ENCODE data around the gene MLNR. TPM values are rescaled to one million over a fixed set of nuclear protein-coding genes. Genes with fewer than 3 reads are reported as not detected.

MLNR gene
- total RNA-seq, 1 donor from 2014 or later, result not detected

GRCh38 chr13:49241296-49241695, 21.2 kb downstream of the MLNR start:
- no peaks in the 10 kb centered on the region for H3K27me3 Mint-ChIP-seq (ENCODE audit: low read depth)
- H3K4me1 Mint-ChIP-seq (ENCODE audit: low read depth), result no peaks in the 10 kb centered on the region
- H3K4me3 Mint-ChIP-seq (ENCODE audit: unreplicated experiment), result no peak overlapping the region
- H3K9me3 Mint-ChIP-seq (ENCODE audit: low read depth), result no peaks in the 10 kb centered on the region
- H3K36me3 Mint-ChIP-seq (ENCODE audit: low read depth), result no peaks in the 10 kb centered on the region
- TF ChIP-seq, protein P1, sequence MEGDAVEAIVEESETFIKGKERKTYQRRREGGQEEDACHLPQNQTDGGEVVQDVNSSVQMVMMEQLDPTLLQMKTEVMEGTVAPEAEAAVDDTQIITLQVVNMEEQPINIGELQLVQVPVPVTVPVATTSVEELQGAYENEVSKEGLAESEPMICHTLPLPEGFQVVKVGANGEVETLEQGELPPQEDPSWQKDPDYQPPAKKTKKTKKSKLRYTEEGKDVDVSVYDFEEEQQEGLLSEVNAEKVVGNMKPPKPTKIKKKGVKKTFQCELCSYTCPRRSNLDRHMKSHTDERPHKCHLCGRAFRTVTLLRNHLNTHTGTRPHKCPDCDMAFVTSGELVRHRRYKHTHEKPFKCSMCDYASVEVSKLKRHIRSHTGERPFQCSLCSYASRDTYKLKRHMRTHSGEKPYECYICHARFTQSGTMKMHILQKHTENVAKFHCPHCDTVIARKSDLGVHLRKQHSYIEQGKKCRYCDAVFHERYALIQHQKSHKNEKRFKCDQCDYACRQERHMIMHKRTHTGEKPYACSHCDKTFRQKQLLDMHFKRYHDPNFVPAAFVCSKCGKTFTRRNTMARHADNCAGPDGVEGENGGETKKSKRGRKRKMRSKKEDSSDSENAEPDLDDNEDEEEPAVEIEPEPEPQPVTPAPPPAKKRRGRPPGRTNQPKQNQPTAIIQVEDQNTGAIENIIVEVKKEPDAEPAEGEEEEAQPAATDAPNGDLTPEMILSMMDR (IDR thresholded peaks at IDR 0.05), result no peak
- no peak overlapping the region for H3K27ac Mint-ChIP-seq (ENCODE audit: unreplicated experiment)
- no peak for DNase-seq (ENCODE audit: low spot score)

DNA sequence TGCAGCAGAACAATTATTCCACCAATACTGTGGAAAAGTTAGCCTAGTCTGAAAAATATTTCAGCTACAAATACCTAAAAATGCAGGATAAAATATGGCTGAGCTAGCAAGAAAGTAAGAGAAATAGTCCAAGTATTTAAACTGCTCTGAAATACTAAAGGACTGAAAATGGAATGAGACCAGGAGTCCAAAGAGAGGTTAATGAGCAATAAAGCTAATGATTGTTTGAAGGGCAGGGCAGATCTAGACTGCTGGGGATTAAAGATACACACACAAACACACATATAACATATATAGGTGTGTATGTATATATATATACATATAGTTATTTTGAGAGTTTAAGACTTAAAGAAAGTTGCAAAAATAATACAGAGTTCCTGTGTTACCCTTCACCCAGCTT, 25.0 kb downstream of the MLNR start:
- Mint-ChIP-seq H3K27me3 (ENCODE audit: low read depth) (no peaks in the 10 kb centered on the region), H3K36me3 (ENCODE audit: low read depth) (no peaks in the 10 kb centered on the region), H3K4me1 (ENCODE audit: low read depth) (peaks cover 16% of the 10 kb centered on the region), H3K4me3 (ENCODE audit: unreplicated experiment) (no peak overlapping the region), H3K27ac (ENCODE audit: unreplicated experiment) (no peak overlapping the region), H3K9me3 (ENCODE audit: low read depth) (no peaks in the 10 kb centered on the region)
- TF ChIP-seq, protein P1 (IDR thresholded peaks at IDR 0.05), result no peak
- DNase-seq (ENCODE audit: low spot score), result no peak

GRCh38 chr13:49246850-49247642, 26.9 kb downstream of the MLNR start:
- H3K9me3 Mint-ChIP-seq (ENCODE audit: low read depth), result no peaks in the 10 kb centered on the region
- no peak for DNase-seq (ENCODE audit: low spot score)
- H3K4me1 Mint-ChIP-seq (ENCODE audit: low read depth), result peaks cover 16% of the 10 kb centered on the region
- H3K4me3 Mint-ChIP-seq (ENCODE audit: unreplicated experiment), result peak overlapping the region; percentile 88
- peak overlapping the region; percentile 99 for H3K27ac Mint-ChIP-seq (ENCODE audit: unreplicated experiment)
- TF ChIP-seq, protein P1 (IDR thresholded peaks at IDR 0.05), result no peak
- no peaks in the 10 kb centered on the region for H3K27me3 Mint-ChIP-seq (ENCODE audit: low read depth)
- peaks cover 2% of the 10 kb centered on the region for H3K36me3 Mint-ChIP-seq (ENCODE audit: low read depth)

DNA sequence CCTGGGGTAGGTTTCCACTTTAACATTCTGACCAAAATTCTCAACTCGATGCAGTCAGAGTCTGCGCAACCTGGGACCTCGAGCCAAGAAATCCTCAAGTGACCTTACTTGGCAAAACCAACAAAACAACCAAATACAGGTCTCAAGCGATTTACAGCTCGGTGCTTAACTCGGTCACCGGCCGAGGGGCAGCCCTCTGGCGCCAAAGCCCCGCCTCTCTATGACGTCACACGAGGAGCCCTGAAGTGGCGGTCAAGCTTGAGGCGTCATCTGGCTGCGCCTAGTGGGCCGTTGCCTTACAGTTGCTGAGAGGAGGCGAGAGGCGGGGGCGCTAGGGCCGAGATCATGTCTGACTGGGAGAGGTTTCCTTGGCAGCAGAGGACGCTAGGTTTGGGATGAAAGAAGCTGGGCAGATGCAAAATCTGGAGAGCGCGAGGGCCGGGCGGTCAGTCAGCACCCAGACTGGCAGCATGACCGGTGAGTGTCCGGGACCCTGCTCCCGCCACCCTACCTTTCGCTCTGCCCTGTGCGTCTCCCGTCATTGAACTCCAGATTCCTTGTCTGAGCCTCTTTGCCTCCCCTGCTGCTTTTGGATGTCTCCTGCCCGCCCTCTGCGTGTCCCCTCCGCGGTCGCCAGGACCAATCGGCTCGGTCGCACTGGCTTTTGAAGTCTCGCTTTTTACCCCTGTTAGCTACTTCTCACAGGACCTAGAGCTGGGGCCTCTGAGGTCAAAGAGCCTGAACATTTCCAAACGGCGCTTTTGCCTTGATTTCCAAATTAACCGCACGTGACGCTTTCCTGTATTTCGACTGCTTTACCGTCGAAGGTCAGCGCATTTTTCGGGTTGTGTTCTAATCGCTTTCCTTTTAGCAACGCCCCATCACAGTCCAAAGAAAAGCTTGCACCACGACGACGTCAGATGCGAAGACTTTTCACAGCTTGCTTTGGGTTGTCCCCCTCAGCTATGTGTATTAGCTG, 27.8 kb downstream of the MLNR start, which contains the start of gene CDADC1:
Gene CDADC1, plus strand, starts transcription at position 283 of the 979 bp plus-strand sequence. Its CDS starts 113 bp downstream, at position 396.
- Mint-ChIP-seq H3K4me1 (ENCODE audit: low read depth) (peaks cover 16% of the 10 kb centered on the region), H3K27me3 (ENCODE audit: low read depth) (no peaks in the 10 kb centered on the region), H3K27ac (ENCODE audit: unreplicated experiment) (peak within 1 kb of the TSS; percentile 99), H3K4me3 (ENCODE audit: unreplicated experiment) (peak within 1 kb of the TSS; percentile 88), H3K9me3 (ENCODE audit: low read depth) (no peaks in the 10 kb centered on the region), H3K36me3 (ENCODE audit: low read depth) (peaks cover 2% of the 10 kb centered on the region)
- TF ChIP-seq, protein P1 (IDR thresholded peaks at IDR 0.05), result no peak
- peak; percentile 97 for DNase-seq (ENCODE audit: low spot score)

GRCh38 chr13:49248622-49249002, 28.5 kb downstream of the MLNR start:
- peaks cover 16% of the 10 kb centered on the region for H3K4me1 Mint-ChIP-seq (ENCODE audit: low read depth)
- H3K27me3 Mint-ChIP-seq (ENCODE audit: low read depth), result no peaks in the 10 kb centered on the region
- peaks cover 2% of the 10 kb centered on the region for H3K36me3 Mint-ChIP-seq (ENCODE audit: low read depth)
- peak overlapping the region; percentile 88 for H3K4me3 Mint-ChIP-seq (ENCODE audit: unreplicated experiment)
- no peak for DNase-seq (ENCODE audit: low spot score)
- peak overlapping the region; percentile 99 for H3K27ac Mint-ChIP-seq (ENCODE audit: unreplicated experiment)
- H3K9me3 Mint-ChIP-seq (ENCODE audit: low read depth), result no peaks in the 10 kb centered on the region
- TF ChIP-seq, protein P1 (IDR thresholded peaks at IDR 0.05), result peak; percentile 68

Data from chondrocyte (in vitro differentiated cells).